ENCODE results near the gene ANGEL2.
A peak's percentile ranks its signal among the peaks of the same experiment; 100 is the strongest.
"Not testable (repeated sequence)": the region's sequence is repeated elsewhere in the genome, so short reads cannot be mapped to it uniquely, and the experiment has no call there.

ANGEL2 gene

DNA sequence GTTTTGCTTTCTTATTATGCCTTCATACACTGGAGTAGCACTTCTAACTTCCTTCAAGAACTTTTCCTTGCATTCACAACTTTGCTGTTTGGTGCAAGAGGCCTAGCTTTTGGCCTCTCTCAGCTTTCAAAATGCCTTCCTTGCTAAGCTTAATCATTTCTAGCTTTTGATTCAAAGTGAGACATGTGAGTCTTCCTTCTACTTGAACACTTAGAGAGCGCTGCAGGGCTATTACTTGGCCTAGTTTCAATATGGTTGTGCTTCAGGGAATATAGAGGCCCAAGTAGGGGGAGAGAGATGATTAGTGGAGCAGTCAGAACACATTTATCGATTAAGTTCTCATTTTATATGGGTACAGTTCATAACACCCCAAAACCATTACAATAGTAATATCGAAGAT is 12.4 kb downstream of the ANGEL2 start:
- no peak for ATAC-seq
- TF ChIP-seq, protein P1, sequence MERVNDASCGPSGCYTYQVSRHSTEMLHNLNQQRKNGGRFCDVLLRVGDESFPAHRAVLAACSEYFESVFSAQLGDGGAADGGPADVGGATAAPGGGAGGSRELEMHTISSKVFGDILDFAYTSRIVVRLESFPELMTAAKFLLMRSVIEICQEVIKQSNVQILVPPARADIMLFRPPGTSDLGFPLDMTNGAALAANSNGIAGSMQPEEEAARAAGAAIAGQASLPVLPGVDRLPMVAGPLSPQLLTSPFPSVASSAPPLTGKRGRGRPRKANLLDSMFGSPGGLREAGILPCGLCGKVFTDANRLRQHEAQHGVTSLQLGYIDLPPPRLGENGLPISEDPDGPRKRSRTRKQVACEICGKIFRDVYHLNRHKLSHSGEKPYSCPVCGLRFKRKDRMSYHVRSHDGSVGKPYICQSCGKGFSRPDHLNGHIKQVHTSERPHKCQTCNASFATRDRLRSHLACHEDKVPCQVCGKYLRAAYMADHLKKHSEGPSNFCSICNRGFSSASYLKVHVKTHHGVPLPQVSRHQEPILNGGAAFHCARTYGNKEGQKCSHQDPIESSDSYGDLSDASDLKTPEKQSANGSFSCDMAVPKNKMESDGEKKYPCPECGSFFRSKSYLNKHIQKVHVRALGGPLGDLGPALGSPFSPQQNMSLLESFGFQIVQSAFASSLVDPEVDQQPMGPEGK (CRISPR knock-in tag; IDR thresholded peaks at IDR 0.05; ENCODE audit: borderline replicate concordance) = no peak

DNA sequence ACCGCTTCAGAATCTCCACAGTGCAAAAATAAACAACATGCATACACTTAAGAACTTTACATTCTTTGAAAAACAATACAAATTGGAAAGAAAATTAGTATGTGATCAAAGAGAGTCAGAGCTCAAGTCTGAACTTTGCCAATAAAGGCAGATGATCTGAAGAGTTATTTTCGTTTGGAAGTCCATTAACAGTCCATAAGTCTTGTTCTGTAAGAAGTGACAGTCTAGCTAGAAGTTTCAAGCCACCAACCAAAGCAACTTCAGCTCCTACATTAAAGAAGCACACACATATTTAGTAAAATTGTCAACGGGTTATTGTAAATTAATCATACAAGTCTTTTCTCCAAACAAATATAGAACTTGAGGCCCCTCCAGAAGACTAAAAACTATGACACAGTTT is 20.7 kb downstream of the ANGEL2 start:
- ATAC-seq = no peak
- TF ChIP-seq ARNTL (CRISPR knock-in tag; IDR thresholded peaks at IDR 0.05; ENCODE audit: borderline replicate concordance, low read depth) = no peak
- TF ChIP-seq RARB (CRISPR knock-in tag; IDR thresholded peaks at IDR 0.05) = no peak

DNA sequence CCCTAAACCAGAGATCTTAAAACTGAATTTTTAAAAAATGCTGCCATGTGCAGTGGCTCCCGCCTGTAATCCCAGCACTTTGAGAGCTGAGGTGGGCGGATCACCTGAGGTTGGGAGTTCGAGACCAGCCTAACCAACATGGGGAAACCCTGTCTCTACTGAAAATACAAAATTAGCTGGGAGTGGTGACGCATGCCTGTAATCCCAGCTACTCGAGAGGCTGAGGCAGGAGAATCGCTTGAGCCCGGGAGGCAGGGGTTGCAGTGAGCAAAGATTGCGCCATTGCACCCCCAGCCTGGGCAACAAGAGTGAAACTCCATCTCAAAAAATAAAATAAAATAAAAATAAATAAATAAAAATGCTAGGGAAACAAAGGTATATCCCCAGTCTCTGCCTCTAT is 21.7 kb downstream of the ANGEL2 start:
- not testable (repeated sequence) for ATAC-seq

DNA sequence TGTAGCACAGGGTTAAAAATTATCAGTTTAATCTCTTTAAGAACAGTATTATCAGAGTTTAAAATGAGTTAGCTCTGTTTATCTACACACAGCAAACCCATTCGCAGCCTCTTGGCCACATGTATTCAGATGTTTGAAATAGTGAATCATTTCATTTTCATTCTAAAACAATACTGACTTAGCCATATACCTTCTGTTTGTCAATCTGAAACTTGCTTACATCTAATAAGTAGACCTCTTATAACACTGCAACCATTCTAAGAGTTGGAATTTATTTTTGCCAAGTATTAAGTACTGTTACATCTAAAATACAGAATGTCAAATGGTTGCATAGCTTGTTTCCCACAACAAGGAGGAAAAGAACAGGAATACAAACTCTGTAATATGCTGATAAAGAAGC is 25.4 kb downstream of the ANGEL2 start:
- TF ChIP-seq ZNF70 (CRISPR knock-in tag; IDR thresholded peaks at IDR 0.05) = peak; percentile 83
- no peak for TF ChIP-seq CREB5 (CRISPR knock-in tag; IDR thresholded peaks at IDR 0.05; ENCODE audit: low read depth)
- no peak for ATAC-seq

DNA sequence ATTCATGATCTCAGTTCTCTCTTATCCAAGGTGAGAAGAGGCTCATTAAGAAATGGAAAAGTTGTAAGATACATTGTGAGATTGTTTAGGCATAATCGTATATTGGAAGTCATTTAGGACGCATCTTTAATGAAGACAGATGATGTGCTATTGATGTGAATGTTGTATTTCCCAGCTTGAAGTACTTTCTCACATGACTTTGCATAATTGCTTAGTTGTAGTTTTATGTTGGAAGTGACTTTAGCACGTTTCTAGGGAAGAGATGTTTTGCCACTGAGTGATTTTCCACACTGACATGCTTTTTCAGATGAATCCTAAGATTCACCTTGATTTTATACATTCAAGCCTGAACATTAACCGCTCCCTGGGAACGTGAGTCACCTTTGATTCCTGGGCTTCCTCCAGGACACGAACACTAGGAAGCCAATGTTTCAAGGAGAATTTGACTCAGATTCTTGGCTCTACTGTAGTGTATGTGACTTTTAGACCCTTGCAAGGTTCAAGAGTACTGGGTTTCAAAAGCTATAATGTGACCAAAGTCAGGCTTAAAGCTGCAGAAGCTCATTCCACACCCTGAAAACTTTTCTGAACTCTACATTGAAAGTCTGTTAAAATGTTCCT is 27.9 kb downstream of the ANGEL2 start:
- ATAC-seq = peak; percentile 52
- TF ChIP-seq ESRRG (CRISPR knock-in tag; IDR thresholded peaks at IDR 0.05) (no peak), TCF4 (CRISPR knock-in tag; IDR thresholded peaks at IDR 0.05; ENCODE audit: borderline replicate concordance) (no peak), PPARA (CRISPR knock-in tag; IDR thresholded peaks at IDR 0.05; ENCODE audit: borderline replicate concordance) (no peak), POU6F1 (CRISPR knock-in tag; IDR thresholded peaks at IDR 0.05; ENCODE audit: borderline replicate concordance, low read depth) (no peak), CREB5 (CRISPR knock-in tag; IDR thresholded peaks at IDR 0.05; ENCODE audit: low read depth) (no peak), ZNF565 (CRISPR knock-in tag; conservative IDR thresholded peaks at IDR 0.05; ENCODE audit: low read depth) (no peak), GLIS3 (CRISPR knock-in tag; IDR thresholded peaks at IDR 0.05) (no peak), SNAI2 (CRISPR knock-in tag; IDR thresholded peaks at IDR 0.05) (no peak), ZFP3 (CRISPR knock-in tag; IDR thresholded peaks at IDR 0.05) (no peak), BACH2 (CRISPR knock-in tag; IDR thresholded peaks at IDR 0.05; ENCODE audit: borderline replicate concordance) (no peak)

DNA sequence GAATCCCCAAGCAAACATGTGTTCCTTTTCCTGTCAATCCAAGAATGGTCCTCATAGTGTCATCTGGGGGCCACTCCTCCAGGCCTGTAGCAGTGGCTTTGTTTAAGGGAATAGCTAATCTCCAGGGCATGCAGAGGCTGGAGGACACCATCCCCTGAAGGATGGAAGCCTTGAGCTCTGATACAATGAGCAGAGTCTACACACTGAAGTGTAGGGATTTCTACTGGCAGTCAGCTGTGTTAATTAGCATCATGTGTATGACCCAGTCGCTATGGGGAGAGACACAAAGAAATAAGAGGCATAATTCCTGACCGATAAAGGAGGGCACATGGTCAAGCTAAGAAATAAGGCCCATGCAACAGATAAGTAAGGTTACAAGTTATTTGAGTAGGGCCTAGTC is 29.1 kb downstream of the ANGEL2 start:
- ATAC-seq = no peak
- no peak for TF ChIP-seq ZC3H10 (CRISPR knock-in tag; IDR thresholded peaks at IDR 0.05)
- TF ChIP-seq PPARA (CRISPR knock-in tag; IDR thresholded peaks at IDR 0.05; ENCODE audit: borderline replicate concordance) = no peak
- no peak for TF ChIP-seq POU6F1 (CRISPR knock-in tag; IDR thresholded peaks at IDR 0.05; ENCODE audit: borderline replicate concordance, low read depth)
- no peak for TF ChIP-seq ZNF70 (CRISPR knock-in tag; IDR thresholded peaks at IDR 0.05)
- TF ChIP-seq GLIS3 (CRISPR knock-in tag; IDR thresholded peaks at IDR 0.05) = no peak
